SU-DHL-6 (cell line): ENCODE data around the gene CEP70.
"Not testable (repeated sequence)": the region's sequence is repeated elsewhere in the genome, so short reads cannot be mapped to it uniquely, and the experiment has no call there.

Experiments used
- H2AFZ ChIP-seq: fragments of 200-600 bp; sonication (generic); 2 replicates; pipeline ENCODE4 v1.6.1; 2014; ENCODE audit warnings: low read depth, mild to moderate bottlenecking, moderate library complexity, mixed read lengths, antibody characterized with exemption, low read length; ENCODE audit not compliant: severe bottlenecking
- H3F3A ChIP-seq: fragments of 200-600 bp; shearing (Covaris generic); 2 replicates; pipeline ENCODE4 v1.6.0; 2016; ENCODE audit warnings: antibody characterized with exemption, mild to moderate bottlenecking; ENCODE audit not compliant: insufficient read depth
- H3K27ac ChIP-seq: fragments of 200-600 bp; sonication (generic); 2 replicates; pipeline ENCODE4 v1.5.1; 2016; ENCODE audit warnings: low read depth, mild to moderate bottlenecking, low read length, moderate library complexity, mixed read lengths
- H3K27me3 ChIP-seq: fragments of 200-600 bp; sonication (generic), shearing (Covaris generic); 2 replicates; pipeline ENCODE4 v1.6.0; 2014; ENCODE audit warnings: mild to moderate bottlenecking, low read length
- H3K36me3 ChIP-seq: fragments of 200-600 bp; sonication (generic); 2 replicates; pipeline ENCODE4 v1.6.1; 2014; ENCODE audit warnings: mild to moderate bottlenecking, low read length, mixed read lengths
- H3K4me2 ChIP-seq: fragments of 300-600, 200-600 bp; shearing (Covaris generic), sonication (generic); 2 replicates; pipeline ENCODE4 v1.6.0; 2014; ENCODE audit warnings: low read length, low read depth, mild to moderate bottlenecking; ENCODE audit not compliant: poor library complexity, severe bottlenecking
- H3K4me3 ChIP-seq: fragments of 200-600 bp; sonication (generic); 2 replicates; pipeline ENCODE4 v1.5.1; 2014; ENCODE audit warnings: antibody characterized with exemption, low read length, mild to moderate bottlenecking, mixed read lengths; ENCODE audit not compliant: insufficient read depth, poor library complexity, severe bottlenecking
- H3K79me2 ChIP-seq: fragments of 200-600 bp; sonication (generic); 2 replicates; pipeline ENCODE4 v1.6.1; 2014; ENCODE audit warnings: mild to moderate bottlenecking, low read length, moderate library complexity; ENCODE audit not compliant: insufficient read depth
- H3K9ac ChIP-seq: fragments of 200-600 bp; sonication (generic); 2 replicates; pipeline ENCODE4 v1.7.0; 2014; ENCODE audit warnings: mild to moderate bottlenecking, low read length
- H3K9me2 ChIP-seq: fragments of 200-600 bp; sonication (generic); replicated peaks from 2 replicates; pipeline ENCODE4 v1.6.1; 2014; ENCODE audit warnings: low read length; ENCODE audit not compliant: insufficient read depth
- H3K9me3 ChIP-seq: fragments of 200-600 bp; sonication (generic); 2 replicates; pipeline ENCODE4 v1.6.1; 2014; ENCODE audit warnings: low read length, mixed read lengths; ENCODE audit not compliant: insufficient read depth
- H4K20me1 ChIP-seq: fragments of 200-600 bp; sonication (generic); 2 replicates; pipeline ENCODE4 v1.6.1; 2014; ENCODE audit warnings: low read depth, mild to moderate bottlenecking, antibody characterized with exemption, low read length, moderate library complexity, mixed read lengths
- EZH2phosphoT487 ChIP-seq: fragments of 200-600 bp; sonication (generic), shearing (Covaris generic); conservative IDR thresholded peaks from 2 replicates; pipeline ENCODE4 v1.6.1; 2018; ENCODE audit warnings: mild to moderate bottlenecking, antibody characterized with exemption, low read length, moderate library complexity, mixed read lengths
- TF ChIP-seq, protein P1 (sequence below): fragments of 200-600 bp; sonication (generic); IDR thresholded peaks from one replicate; pipeline ENCODE4 v1.5.1; 2017; ENCODE audit warnings: antibody characterized with exemption, mild to moderate bottlenecking, low read length, moderate library complexity; ENCODE audit not compliant: insufficient read depth, poor library complexity, severe bottlenecking

CEP70 gene

GRCh38 chr3:138542977-138543376 is 51.1 kb downstream of the CEP70 start:
- peaks cover 12% of the 10 kb centered on the region; the same call in 1 of the 2 replicates for H3K9me3 ChIP-seq
- no peak overlapping the region for H3K27ac ChIP-seq
- no peaks in the 10 kb centered on the region for H3K36me3 ChIP-seq
- H2AFZ ChIP-seq: no peak overlapping the region
- H3K9ac ChIP-seq: no peak overlapping the region
- TF ChIP-seq EZH2phosphoT487: no peak
- TF ChIP-seq, protein P1, sequence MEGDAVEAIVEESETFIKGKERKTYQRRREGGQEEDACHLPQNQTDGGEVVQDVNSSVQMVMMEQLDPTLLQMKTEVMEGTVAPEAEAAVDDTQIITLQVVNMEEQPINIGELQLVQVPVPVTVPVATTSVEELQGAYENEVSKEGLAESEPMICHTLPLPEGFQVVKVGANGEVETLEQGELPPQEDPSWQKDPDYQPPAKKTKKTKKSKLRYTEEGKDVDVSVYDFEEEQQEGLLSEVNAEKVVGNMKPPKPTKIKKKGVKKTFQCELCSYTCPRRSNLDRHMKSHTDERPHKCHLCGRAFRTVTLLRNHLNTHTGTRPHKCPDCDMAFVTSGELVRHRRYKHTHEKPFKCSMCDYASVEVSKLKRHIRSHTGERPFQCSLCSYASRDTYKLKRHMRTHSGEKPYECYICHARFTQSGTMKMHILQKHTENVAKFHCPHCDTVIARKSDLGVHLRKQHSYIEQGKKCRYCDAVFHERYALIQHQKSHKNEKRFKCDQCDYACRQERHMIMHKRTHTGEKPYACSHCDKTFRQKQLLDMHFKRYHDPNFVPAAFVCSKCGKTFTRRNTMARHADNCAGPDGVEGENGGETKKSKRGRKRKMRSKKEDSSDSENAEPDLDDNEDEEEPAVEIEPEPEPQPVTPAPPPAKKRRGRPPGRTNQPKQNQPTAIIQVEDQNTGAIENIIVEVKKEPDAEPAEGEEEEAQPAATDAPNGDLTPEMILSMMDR: no peak
- H3F3A ChIP-seq: no peaks in the 10 kb centered on the region
- H3K4me2 ChIP-seq: no peak overlapping the region
- H3K9me2 ChIP-seq: no peaks in the 10 kb centered on the region
- no peaks in the 10 kb centered on the region for H3K27me3 ChIP-seq
- H4K20me1 ChIP-seq: no peaks in the 10 kb centered on the region
- no peaks in the 10 kb centered on the region for H3K79me2 ChIP-seq
- H3K4me3 ChIP-seq: no peak overlapping the region

- Histone ChIP-seq H2AFZ (no peak overlapping the region), H3K4me3 (no peak overlapping the region), H3K27me3 (no peaks in the 10 kb centered on the region; the same call in 1 of the 2 replicates), H3K27ac (no peak overlapping the region), H3K9ac (no peak overlapping the region), H3K36me3 (no peaks in the 10 kb centered on the region), H4K20me1 (no peaks in the 10 kb centered on the region), H3K4me2 (no peak overlapping the region), H3K79me2 (no peaks in the 10 kb centered on the region), H3K9me3 (no peaks in the 10 kb centered on the region; the same call in 1 of the 2 replicates), H3F3A (no peaks in the 10 kb centered on the region), H3K9me2 (no peaks in the 10 kb centered on the region)
- TF ChIP-seq, protein P1: no peak
- no peak for TF ChIP-seq EZH2phosphoT487
Observed at GRCh38 chr3:138539352-138539751, 54.7 kb downstream of the CEP70 start.

GRCh38 chr3:138521445-138521844 is 72.6 kb downstream of the CEP70 start:
- not testable (repeated sequence) for H3K4me3 ChIP-seq, H4K20me1 ChIP-seq, H3K36me3 ChIP-seq, H3K9ac ChIP-seq, H3K4me2 ChIP-seq, H3K27me3 ChIP-seq, H3K27ac ChIP-seq, H3K79me2 ChIP-seq, H3K9me2 ChIP-seq, H3K9me3 ChIP-seq, H2AFZ ChIP-seq, H3F3A ChIP-seq

- H2AFZ ChIP-seq: no peak overlapping the region
- no peak overlapping the region for H3K4me2 ChIP-seq
- H3K36me3 ChIP-seq: no peaks in the 10 kb centered on the region
- no peaks in the 10 kb centered on the region for H3K9me3 ChIP-seq
- no peaks in the 10 kb centered on the region for H3K27me3 ChIP-seq
- no peak overlapping the region for H3K9ac ChIP-seq
- no peak for TF ChIP-seq EZH2phosphoT487
- TF ChIP-seq, protein P1: no peak
- H3K27ac ChIP-seq: no peak overlapping the region
- no peaks in the 10 kb centered on the region for H4K20me1 ChIP-seq
- H3K79me2 ChIP-seq: no peaks in the 10 kb centered on the region
- no peaks in the 10 kb centered on the region for H3F3A ChIP-seq
- H3K9me2 ChIP-seq: no peaks in the 10 kb centered on the region
- no peak overlapping the region for H3K4me3 ChIP-seq
Observed at GRCh38 chr3:138513090-138513843, 80.8 kb downstream of the CEP70 start.
